H1 (cell line): ENCODE results near the gene SMAP2. TPM values are rescaled to one million over a fixed set of nuclear protein-coding genes. Genes with fewer than 3 reads are reported as not detected.

Source experiments
- CTCF ChIA-PET: fragments of 300-600 bp; sonication (Branson Sonifier 250); formaldehyde crosslinking; loops from one replicate; lab custom pipeline; 2021; ENCODE audit not compliant: partially characterized antibody; lab: Charles Lee
- POLR2A ChIA-PET: fragments of 300-600 bp; sonication (Branson Sonifier 250); formaldehyde crosslinking; loops from one replicate; lab custom pipeline; 2021; ENCODE audit warnings: inconsistent platforms; ENCODE audit not compliant: partially characterized antibody; lab: Charles Lee
- DNase-seq, 2 experiments: peaks; one replicate each; pipeline versions ENCODE4 v3.0.0 to v3.0.0-alpha.2; 2010 to 2022; ENCODE audit warnings: low spot score in 2 of 2, low read depth in 1 of 2, mixed read lengths in 1 of 2
- FAIRE-seq: peaks from 2 replicates; lab custom pipeline; 2011; peaks lifted over from hg19 to GRCh38; lab: Jason Lieb, UNC
- H2AFZ ChIP-seq: 2 replicates; pipeline ENCODE4 v1.8.1; 2012; ENCODE audit warnings: low read length, inconsistent platforms
- H2AK5ac ChIP-seq: 2 replicates; pipeline ENCODE4 v1.6.1; 2013; ENCODE audit warnings: low read depth, low read length
- H2BK120ac ChIP-seq: replicated peaks from 2 replicates; pipeline ENCODE3; 2013; ENCODE audit warnings: low read depth, low read length, inconsistent platforms
- H2BK12ac ChIP-seq: 2 replicates; pipeline ENCODE4 v1.6.1; 2013; ENCODE audit warnings: low read depth, low read length
- H2BK15ac ChIP-seq: 2 replicates; pipeline ENCODE4 v1.6.1; 2013; ENCODE audit warnings: low read length
- H2BK20ac ChIP-seq: 2 replicates; pipeline ENCODE4 v1.6.1; 2013; ENCODE audit warnings: low read length
- H2BK5ac ChIP-seq: 2 replicates; pipeline ENCODE4 v1.6.1; 2013; ENCODE audit warnings: low read depth, low read length
- H3K14ac ChIP-seq: 2 replicates; pipeline ENCODE4 v1.6.1; 2013; ENCODE audit warnings: inconsistent platforms; ENCODE audit not compliant: insufficient read length
- H3K18ac ChIP-seq: 2 replicates; pipeline ENCODE4 v1.6.1; 2013; ENCODE audit warnings: low read length; ENCODE audit errors: extremely low read depth
- H3K23ac ChIP-seq: 2 replicates; pipeline ENCODE4 v1.6.1; 2013; ENCODE audit warnings: inconsistent platforms; ENCODE audit not compliant: insufficient read length
- H3K23me2 ChIP-seq: 2 replicates; pipeline ENCODE4 v1.6.1; 2013; ENCODE audit warnings: low read depth, low read length
- H3K27ac ChIP-seq: 2 replicates; pipeline ENCODE4 v1.6.1; 2011; ENCODE audit warnings: low read depth, low read length, inconsistent platforms
- H3K27me3 ChIP-seq, 4 experiments: replicated peaks in 1 of 4; 1 replicate in 1 of 4; 2 replicates in 3 of 4; pipeline versions ENCODE4 v1.6.1 to v1.8.1; 2011 to 2013; ENCODE audit warnings: low read length in 3 of 4, mild to moderate bottlenecking in 3 of 4, inconsistent platforms in 2 of 4, mixed read lengths in 2 of 4, moderate library complexity in 1 of 4; ENCODE audit not compliant: control insufficient read depth in 3 of 4, insufficient read depth in 3 of 4; ENCODE audit errors: extremely low read depth in 1 of 4
- H3K36me3 ChIP-seq, 4 experiments: 2 replicates each; pipeline versions ENCODE4 v1.6.1 to v1.8.1; 2011 to 2013; ENCODE audit warnings: mild to moderate bottlenecking in 4 of 4, low read length in 3 of 4, moderate library complexity in 2 of 4, control low read depth in 1 of 4, inconsistent platforms in 1 of 4; ENCODE audit not compliant: insufficient read depth in 4 of 4, control insufficient read depth in 2 of 4
- H3K4ac ChIP-seq: replicated peaks from 2 replicates; pipeline ENCODE3; 2013; ENCODE audit warnings: low read length, low read depth, mixed read lengths, inconsistent platforms; ENCODE audit not compliant: insufficient read length
- H3K4me1 ChIP-seq, 4 experiments: replicated peaks in 1 of 4; 1 replicate in 1 of 4; 2 replicates in 3 of 4; pipeline versions ENCODE4 v1.6.1 to v1.8.1; 2011 to 2013; ENCODE audit warnings: low read length in 3 of 4, inconsistent platforms in 2 of 4, mixed read lengths in 1 of 4; ENCODE audit not compliant: insufficient read depth in 4 of 4, control insufficient read depth in 3 of 4
- H3K4me2 ChIP-seq, 2 experiments: 2 replicates each; pipeline versions ENCODE4 v1.6.1 to v1.8.1; 2011 to 2013; ENCODE audit warnings: low read depth in 2 of 2, low read length in 2 of 2, control low read depth in 1 of 2, inconsistent platforms in 1 of 2, mild to moderate bottlenecking in 1 of 2; ENCODE audit not compliant: insufficient read depth in 1 of 2
- H3K4me3 ChIP-seq, 4 experiments: fragments of 200-600, 300-600 bp in 1 of 4; sonication (generic), shearing (Covaris generic), sonication (Bioruptor Twin) in 1 of 4; 2 replicates each; pipeline versions ENCODE4 v1.5.1 to v1.8.1; 2011 to 2016; ENCODE audit warnings: low read length in 4 of 4, low read depth in 3 of 4, control low read depth in 2 of 4, inconsistent platforms in 2 of 4, mild to moderate bottlenecking in 2 of 4, mixed read lengths in 1 of 4, moderate library complexity in 1 of 4; ENCODE audit not compliant: insufficient read depth in 2 of 4; ENCODE audit errors: extremely low read depth in 1 of 4
- H3K56ac ChIP-seq: replicated peaks from 2 replicates; pipeline ENCODE3; 2013; ENCODE audit warnings: low read depth, mild to moderate bottlenecking, mixed read lengths, low read length, inconsistent platforms; ENCODE audit not compliant: insufficient read length
- H3K79me1 ChIP-seq: 2 replicates; pipeline ENCODE4 v1.6.1; 2013; ENCODE audit warnings: low read depth, low read length, control low read depth
- H3K79me2 ChIP-seq, 2 experiments: 2 replicates each; pipeline versions ENCODE4 v1.6.1 to v1.8.1; 2012 to 2013; ENCODE audit warnings: low read length in 2 of 2, mild to moderate bottlenecking in 2 of 2, inconsistent platforms in 1 of 2; ENCODE audit not compliant: insufficient read depth in 2 of 2, control insufficient read depth in 1 of 2
- H3K9ac ChIP-seq, 4 experiments: replicated peaks in 1 of 4; 1 replicate in 1 of 4; 2 replicates in 3 of 4; pipeline versions ENCODE4 v1.6.1 to v1.8.1; 2011 to 2013; ENCODE audit warnings: low read depth in 3 of 4, low read length in 3 of 4, control low read depth in 2 of 4, mild to moderate bottlenecking in 2 of 4, moderate library complexity in 2 of 4, inconsistent platforms in 1 of 4; ENCODE audit errors: extremely low read depth in 1 of 4
- H3K9me3 ChIP-seq, 2 experiments: 2 replicates each; pipeline versions ENCODE4 v1.6.1 to v1.8.1; 2012 to 2013; ENCODE audit warnings: mild to moderate bottlenecking in 2 of 2, moderate library complexity in 2 of 2, control low read depth in 1 of 2, inconsistent platforms in 1 of 2, low read depth in 1 of 2, low read length in 1 of 2, mixed read lengths in 1 of 2; ENCODE audit not compliant: insufficient read depth in 2 of 2
- H4K20me1 ChIP-seq, 2 experiments: replicated peaks in 1 of 2; 2 replicates each; pipeline versions ENCODE3 to v1.8.1; 2011 to 2013; ENCODE audit warnings: inconsistent platforms in 2 of 2, low read length in 2 of 2, mild to moderate bottlenecking in 1 of 2; ENCODE audit not compliant: insufficient read depth in 2 of 2, control insufficient read depth in 1 of 2
- H4K5ac ChIP-seq: 2 replicates; pipeline ENCODE4 v1.6.1; 2013; ENCODE audit warnings: low read length, low read depth, mixed read lengths, inconsistent platforms; ENCODE audit not compliant: insufficient read length
- H4K8ac ChIP-seq: 2 replicates; pipeline ENCODE4 v1.8.0; 2013; ENCODE audit warnings: mild to moderate bottlenecking, moderate library complexity, low read length, inconsistent platforms; ENCODE audit not compliant: insufficient read depth; ENCODE audit errors: extremely low read depth
- H4K91ac ChIP-seq: replicated peaks from 2 replicates; pipeline ENCODE3; 2013; ENCODE audit warnings: low read length, mixed read lengths, inconsistent platforms; ENCODE audit not compliant: insufficient read length
- CBX5 ChIP-seq: fragments of 300-800, 300-1000 bp; sonication (generic); IDR thresholded peaks from 2 replicates; pipeline ENCODE4 v1.7.1; 2016; ENCODE audit warnings: antibody characterized with exemption, low read length, low read depth
- CREB1 ChIP-seq: IDR thresholded peaks from 2 replicates; pipeline ENCODE4 v1.6.1; 2012; ENCODE audit warnings: inconsistent platforms
- HDAC6 ChIP-seq: IDR thresholded peaks from one replicate; pipeline ENCODE4 v1.7.1; 2012; ENCODE audit warnings: low read depth, mild to moderate bottlenecking, inconsistent platforms, low read length, moderate library complexity
- KDM4A ChIP-seq: IDR thresholded peaks from one replicate; pipeline ENCODE4 v1.7.1; 2012; ENCODE audit warnings: low read depth, mild to moderate bottlenecking, moderate library complexity, low read length, inconsistent platforms; ENCODE audit not compliant: severe bottlenecking
- NANOG ChIP-seq: IDR thresholded peaks from 2 replicates; pipeline ENCODE4 v1.6.1; 2011; ENCODE audit warnings: low read length, low read depth, mild to moderate bottlenecking, inconsistent platforms; ENCODE audit not compliant: insufficient read depth, poor library complexity, severe bottlenecking
- POLR2AphosphoS5 ChIP-seq: IDR thresholded peaks from 2 replicates; pipeline ENCODE4 v1.6.1; 2011; ENCODE audit warnings: low read depth, low read length
- RBBP5 ChIP-seq: IDR thresholded peaks from 2 replicates; pipeline ENCODE4 v1.7.1; 2012; ENCODE audit warnings: low read depth, mild to moderate bottlenecking, inconsistent platforms, low read length, moderate library complexity, borderline replicate concordance
- RXRA ChIP-seq: IDR thresholded peaks from 2 replicates; pipeline ENCODE4 v1.6.1; 2011; ENCODE audit warnings: low read depth, mild to moderate bottlenecking, low read length, moderate library complexity; ENCODE audit not compliant: insufficient read depth
- SIN3A ChIP-seq, 2 experiments: IDR thresholded peaks in 1 of 2; conservative IDR thresholded peaks in 1 of 2; 2 replicates each; pipeline ENCODE4 v1.6.1; 2011 to 2012; ENCODE audit warnings: low read length in 2 of 2, improper control_type of control experiment in 1 of 2, low read depth in 1 of 2, mild to moderate bottlenecking in 1 of 2
- SIRT6 ChIP-seq: IDR thresholded peaks from one replicate; pipeline ENCODE4 v1.7.1; 2012; ENCODE audit warnings: low read length, inconsistent platforms
- SP4 ChIP-seq: IDR thresholded peaks from 2 replicates; pipeline ENCODE4 v1.6.1; 2012; ENCODE audit warnings: low read length, inconsistent platforms
- SRF ChIP-seq: IDR thresholded peaks from 2 replicates; pipeline ENCODE4 v1.6.1; 2011; ENCODE audit warnings: mild to moderate bottlenecking, low read depth, low read length, moderate library complexity
- WGBS, 2 experiments: shearing (Covaris generic) in 1 of 2; methylation state at CpG; one replicate each; pipeline versions ENCODE4 v1.1.6 to v1.1.7; 2013 to 2015; ENCODE audit warnings: low lambda C conversion rate in 2 of 2, mixed read lengths in 2 of 2, inconsistent platforms in 1 of 2, low coverage in 1 of 2, missing lambda C conversion rate in 1 of 2; ENCODE audit not compliant: insufficient replicate concordance in 2 of 2, insufficient coverage in 1 of 2, insufficient read length in 1 of 2; ENCODE audit errors: extremely low coverage in 1 of 2, missing lambda C conversion rate in 1 of 2; 5-methylcytosine and 5-hydroxymethylcytosine counted together
- polyA plus RNA-seq, 7 experiments: library from polyadenylated mRNA; depleted of rRNA in 3 of 7; stranded (reverse) in 5 of 7; unstranded in 2 of 7; fragments of >200 nt in 5 of 7; fragments of 200-250 nt in 2 of 7; gene quantifications; 1 replicate in 5 of 7; 2 replicates in 1 of 7; 4 replicates in 1 of 7; pipeline versions ENCODE4 v1.2.1 to v1.2.3, GENCODE V29; 2011 to 2013; ENCODE audit warnings: missing spikeins in 2 of 7, mixed read lengths in 2 of 7
- total RNA-seq: library from RNA; stranded (reverse); fragmentation: NEBNext Ultra II Directional; extraction: Animal tissue kit (Norgen Biotek cat#: 25700); gene quantifications from 2 replicates; pipeline ENCODE4 v1.2.1, GENCODE V29; 2021
- TF ChIP-seq, protein P1 (sequence below): IDR thresholded peaks from 2 replicates; pipeline ENCODE4 v1.6.1; 2012; ENCODE audit warnings: low read length, inconsistent platforms

The SMAP2 gene
- total and polyA plus RNA-seq, 2 of the 8 experiments (the other 6 are each of a cell fraction or from before 2014, with no cell fraction given) = 4.3 to 5.5 TPM

DNA sequence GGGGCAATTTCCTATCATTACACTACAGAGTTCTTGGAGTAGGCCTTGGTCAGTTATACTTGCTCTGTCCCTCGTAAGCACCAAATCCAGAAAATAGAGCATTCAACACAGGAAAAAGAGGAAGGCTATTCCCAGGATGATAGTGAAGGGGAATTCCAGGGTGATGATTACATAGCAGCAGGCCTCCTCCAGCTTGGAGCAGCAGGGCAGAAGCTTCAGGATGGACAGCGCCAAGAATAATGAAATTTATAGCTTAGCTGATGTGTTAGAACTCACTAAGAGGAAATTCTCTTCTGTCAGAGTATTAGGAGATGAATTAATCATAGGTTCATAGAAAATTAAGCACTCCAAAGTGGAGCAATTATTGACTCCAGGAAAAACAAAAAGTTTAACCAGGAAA is 10.8 kb upstream of the SMAP2 start:
- DNase-seq (no peak), FAIRE-seq (no peak)
- Histone ChIP-seq H2BK120ac (no peak overlapping the region), H4K5ac (no peak overlapping the region), H3K23me2 (no peaks in the 10 kb centered on the region), H2AFZ (no peak overlapping the region), H3K36me3 (no peaks in the 10 kb centered on the region), H3K18ac (no peak overlapping the region), H4K20me1 (no peaks in the 10 kb centered on the region), H3K27me3 (no peaks in the 10 kb centered on the region), H3K4me1 (no peaks in the 10 kb centered on the region; a peak in 1 of 7 replicates), H3K14ac (no peak overlapping the region), H2BK12ac (no peak overlapping the region), H3K23ac (no peak overlapping the region), H2AK5ac (no peak overlapping the region), H2BK5ac (no peak overlapping the region), H2BK15ac (no peak overlapping the region), H4K8ac (no peak overlapping the region), H3K79me2 (no peaks in the 10 kb centered on the region), H3K27ac (no peak overlapping the region), H2BK20ac (no peak overlapping the region), H3K9me3 (0 out of 4 replicates have a peak, but pooled peaks cover 0 to under 1% of the 10 kb centered on the region in 2 experiments), H3K79me1 (no peaks in the 10 kb centered on the region), H3K4ac (no peak overlapping the region), H4K91ac (no peak overlapping the region), H3K56ac (no peak overlapping the region), H3K4me3 (no peak overlapping the region), H3K9ac (no peak overlapping the region), H3K4me2 (no peak overlapping the region)
- CTCF ChIA-PET = interaction anchor here (1.5 to 1.8 kb wide), 3 partner anchors 24 to 42 kb away, joined by 3 to 5 read pairs (median 5); no protein-coding TSS in a partner anchor
- WGBS, 2 experiments = 90% methylated on average over 2 of the region's 2 CpGs; no CpG with 5 or more reads in 1 of the 2 experiments
- POLR2A ChIA-PET = no interaction called here
- no peak for TF ChIP-seq KDM4A
- no peak for TF ChIP-seq SP4
- TF ChIP-seq SRF = no peak
- no peak for TF ChIP-seq CREB1
- TF ChIP-seq, protein P1, sequence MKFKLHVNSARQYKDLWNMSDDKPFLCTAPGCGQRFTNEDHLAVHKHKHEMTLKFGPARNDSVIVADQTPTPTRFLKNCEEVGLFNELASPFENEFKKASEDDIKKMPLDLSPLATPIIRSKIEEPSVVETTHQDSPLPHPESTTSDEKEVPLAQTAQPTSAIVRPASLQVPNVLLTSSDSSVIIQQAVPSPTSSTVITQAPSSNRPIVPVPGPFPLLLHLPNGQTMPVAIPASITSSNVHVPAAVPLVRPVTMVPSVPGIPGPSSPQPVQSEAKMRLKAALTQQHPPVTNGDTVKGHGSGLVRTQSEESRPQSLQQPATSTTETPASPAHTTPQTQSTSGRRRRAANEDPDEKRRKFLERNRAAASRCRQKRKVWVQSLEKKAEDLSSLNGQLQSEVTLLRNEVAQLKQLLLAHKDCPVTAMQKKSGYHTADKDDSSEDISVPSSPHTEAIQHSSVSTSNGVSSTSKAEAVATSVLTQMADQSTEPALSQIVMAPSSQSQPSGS = no peak
- no peak for TF ChIP-seq HDAC6
- TF ChIP-seq NANOG = no peak
- TF ChIP-seq RBBP5 = no peak
- TF ChIP-seq RXRA = no peak
- no peak for TF ChIP-seq SIRT6
- TF ChIP-seq CBX5 = no peak
- no peak for TF ChIP-seq SIN3A (conservative IDR thresholded peaks at IDR 0.05 in 1 of 2, IDR thresholded peaks at IDR 0.05 in 1 of 2; ENCODE audit: low read depth in 1 of 2, low read length in 2 of 2)
- TF ChIP-seq POLR2AphosphoS5 = no peak
